ENCODE measurements around the gene TPM2. TPM values are rescaled to one million over a fixed set of nuclear protein-coding genes. Genes with fewer than 3 reads are reported as not detected.

Gene TPM2
- total RNA-seq, 1 experiment from 2014 or later, result 544 TPM

Small RNAs within 50 kb of the gene (microRNA-seq; reads per million reads assigned to microRNA genes)
- gene MIR6852 (ENCODE audit: unreplicated experiment), result 1.6 reads per million
- gene MIR6853 (ENCODE audit: unreplicated experiment), result not detected

Other genes starting within 250 kb of the TPM2 start
- gene RUSC2, start 199.8 kb downstream of the TPM2 start, total RNA-seq (2021; ENCODE audit: unreplicated experiment), result 49.9 TPM
- gene TESK1, start 84.7 kb downstream of the TPM2 start, total RNA-seq (2021; ENCODE audit: unreplicated experiment), result 55.0 TPM
- 0.72 TPM for gene CD72, start 71.5 kb downstream of the TPM2 start, total RNA-seq (2021; ENCODE audit: unreplicated experiment)
- gene SIT1, start 39.0 kb downstream of the TPM2 start, total RNA-seq (2021; ENCODE audit: unreplicated experiment), result not detected
- gene RMRP, start 31.9 kb downstream of the TPM2 start, total RNA-seq (2021; ENCODE audit: unreplicated experiment), result 29,896 TPM
- gene CCDC107, start 31.6 kb downstream of the TPM2 start, total RNA-seq (2021; ENCODE audit: unreplicated experiment), result 39.9 TPM
- 34.0 TPM for gene ARHGEF39, start 24.7 kb downstream of the TPM2 start, total RNA-seq (2021; ENCODE audit: unreplicated experiment)
- 0.31 TPM for gene CA9, start 16.0 kb downstream of the TPM2 start, total RNA-seq (2021; ENCODE audit: unreplicated experiment)
- 347 TPM for gene TLN1, start 42.3 kb upstream of the TPM2 start, total RNA-seq (2021; ENCODE audit: unreplicated experiment)
- 67.0 TPM for gene CREB3, start 42.7 kb upstream of the TPM2 start, total RNA-seq (2021; ENCODE audit: unreplicated experiment)
- gene GBA2, start 59.3 kb upstream of the TPM2 start, total RNA-seq (2021; ENCODE audit: unreplicated experiment), result 109 TPM
- gene RGP1, start 59.4 kb upstream of the TPM2 start, total RNA-seq (2021; ENCODE audit: unreplicated experiment), result 43.3 TPM
- gene MSMP, start 64.4 kb upstream of the TPM2 start, total RNA-seq (2021; ENCODE audit: unreplicated experiment), result 1.4 TPM
- 12.2 TPM for gene NPR2, start 101.7 kb upstream of the TPM2 start, total RNA-seq (2021; ENCODE audit: unreplicated experiment)
- gene SPAG8, start 122.3 kb upstream of the TPM2 start, total RNA-seq (2021; ENCODE audit: unreplicated experiment), result 0.90 TPM
- 75.6 TPM for gene HINT2, start 125.1 kb upstream of the TPM2 start, total RNA-seq (2021; ENCODE audit: unreplicated experiment)
- gene FAM221B, start 138.8 kb upstream of the TPM2 start, total RNA-seq (2021; ENCODE audit: unreplicated experiment), result not detected
- 7.9 TPM for gene TMEM8B, start 139.3 kb upstream of the TPM2 start, total RNA-seq (2021; ENCODE audit: unreplicated experiment)
- gene OR13J1, start 180.5 kb upstream of the TPM2 start, total RNA-seq (2021; ENCODE audit: unreplicated experiment), result not detected
- not detected for gene HRCT1, start 216.3 kb upstream of the TPM2 start, total RNA-seq (2021; ENCODE audit: unreplicated experiment)
- not detected for gene SPAAR, start 219.6 kb upstream of the TPM2 start, total RNA-seq (2021; ENCODE audit: unreplicated experiment)

Data from Panc1 (cell line).